RWPE1 (cell line): ENCODE results near the gene CPAMD8.

ENCODE experiments used
- CTCF ChIA-PET: fragments of 350-600 bp; sonication (Branson Sonifier 250); formaldehyde crosslinking; extraction: SDS; loops from one replicate; lab custom pipeline; 2021; lab: Yijun Ruan, JAX
- POLR2A ChIA-PET: fragments of 400-600 bp; formaldehyde crosslinking; extraction: SDS; loops from one replicate; lab custom pipeline; 2020; ENCODE audit warnings: antibody characterized with exemption; ENCODE audit not compliant: low non-redundant PET; lab: Yijun Ruan, JAX
- DNase-seq: peaks from one replicate; pipeline ENCODE4 v3.0.0; 2012; ENCODE audit warnings: low spot score
- H3K27ac ChIP-seq: fragments of 450-650 bp; 2 replicates; pipeline ENCODE4 v1.5.1; 2017
- CTCF ChIP-seq: fragments of 450-650 bp; conservative IDR thresholded peaks from 2 replicates; pipeline ENCODE4 v1.5.1; 2017; ENCODE audit warnings: low read depth, mild to moderate bottlenecking

Gene CPAMD8

GRCh38 chr19:16862826-16863415, 163.7 kb downstream of the CPAMD8 start:
- no peak for TF ChIP-seq CTCF
- POLR2A ChIA-PET: no interaction called here
- CTCF ChIA-PET: interaction anchor here (0.5 to 1.5 kb wide), 2 partner anchors 190 to 633 kb away, joined by 3 to 4 read pairs; no protein-coding TSS in a partner anchor
- H3K27ac ChIP-seq: 0 out of 2 replicates have a peak overlapping the region, but pooled peaks have one; percentile 10
- DNase-seq: no peak

GRCh38 chr19:16861834-16862233, 164.8 kb downstream of the CPAMD8 start:
- POLR2A ChIA-PET: no interaction called here
- TF ChIP-seq CTCF: no peak
- peak overlapping the region; percentile 10; the same call in 1 of the 2 replicates for H3K27ac ChIP-seq
- CTCF ChIA-PET: interaction anchor here (1.5 kb wide), 1 partner anchor 191 kb away, joined by 4 read pairs; no protein-coding TSS in a partner anchor
- no peak for DNase-seq

- no peak for DNase-seq
- no peak for TF ChIP-seq CTCF
- POLR2A ChIA-PET: interaction anchor here (0.6 kb wide), 1 partner anchor 29 kb away, joined by 10 read pairs; no protein-coding TSS in a partner anchor
- CTCF ChIA-PET: no interaction called here
- no peak overlapping the region for H3K27ac ChIP-seq
These were observed 165.6 kb downstream of the CPAMD8 start for GRCh38 chr19:16861011-16861410.

GRCh38 chr19:16860118-16860517, 166.5 kb downstream of the CPAMD8 start:
- CTCF ChIA-PET: no interaction called here
- POLR2A ChIA-PET: no interaction called here
- peak overlapping the region; percentile 0; the same call in 1 of the 2 replicates for H3K27ac ChIP-seq
- DNase-seq: no peak
- no peak for TF ChIP-seq CTCF

GRCh38 chr19:16859626-16860025, 167.0 kb downstream of the CPAMD8 start:
- DNase-seq: no peak
- ChIA-PET POLR2A (no interaction called here), CTCF (no interaction called here)
- TF ChIP-seq CTCF: no peak
- H3K27ac ChIP-seq: peak overlapping the region; percentile 0; the same call in 1 of the 2 replicates

- POLR2A ChIA-PET: no interaction called here
- CTCF ChIA-PET: interaction anchor here (0.8 kb wide), 1 partner anchor 196 kb away, joined by 3 read pairs; no protein-coding TSS in a partner anchor
- no peak for DNase-seq
- TF ChIP-seq CTCF: no peak
- no peak overlapping the region for H3K27ac ChIP-seq
These were observed 170.5 kb downstream of the CPAMD8 start for GRCh38 chr19:16856091-16856490.
